NCI-H82 treated with DMSO at 0.1 percent for 48 hours (cell line): ENCODE measurements around the gene VWC2L.

Experiments
- DNase-seq: peaks from one replicate; lab custom pipeline; 2025; ENCODE audit not compliant: unreplicated experiment; lab: John Stamatoyannopoulos, UW

VWC2L gene

DNA sequence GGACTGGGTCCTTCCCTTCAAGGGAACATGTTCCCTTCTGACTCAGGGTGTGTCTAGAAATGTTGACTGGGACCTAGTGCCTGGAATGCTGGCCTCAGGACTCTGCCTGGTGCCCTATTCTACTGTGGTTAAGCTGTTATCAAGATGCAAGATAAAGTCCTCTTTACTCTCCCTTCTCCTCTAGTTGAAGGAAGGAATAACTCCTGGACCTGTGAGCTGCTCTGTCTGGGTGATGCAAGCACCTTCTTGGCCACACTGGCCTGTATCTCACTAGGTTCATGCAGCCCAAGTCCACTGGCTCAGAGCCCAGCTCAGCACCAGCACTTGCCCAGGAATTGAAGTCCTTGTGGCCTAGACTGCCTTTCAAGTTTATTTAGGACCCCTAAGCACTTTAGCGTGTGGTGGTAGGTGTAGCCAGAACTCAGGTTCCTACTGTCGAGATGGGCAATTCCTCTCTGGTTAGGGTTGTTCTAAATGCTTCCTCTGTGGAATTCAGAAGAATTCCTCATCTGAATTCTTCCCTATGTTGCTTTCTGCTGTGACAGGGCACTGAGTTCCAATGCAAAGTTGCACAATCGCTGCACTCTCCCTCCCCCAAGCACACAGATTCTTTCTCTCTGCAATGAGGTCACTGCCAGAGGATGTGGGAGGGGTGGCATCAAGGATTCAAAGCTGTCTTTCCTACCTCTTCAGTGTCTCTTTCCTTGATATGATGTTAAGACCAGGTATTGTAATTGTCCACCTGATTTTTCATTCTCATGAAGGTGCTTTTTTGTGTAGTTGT, 54.7 kb downstream of the VWC2L start:
- DNase-seq, result no peak

DNA sequence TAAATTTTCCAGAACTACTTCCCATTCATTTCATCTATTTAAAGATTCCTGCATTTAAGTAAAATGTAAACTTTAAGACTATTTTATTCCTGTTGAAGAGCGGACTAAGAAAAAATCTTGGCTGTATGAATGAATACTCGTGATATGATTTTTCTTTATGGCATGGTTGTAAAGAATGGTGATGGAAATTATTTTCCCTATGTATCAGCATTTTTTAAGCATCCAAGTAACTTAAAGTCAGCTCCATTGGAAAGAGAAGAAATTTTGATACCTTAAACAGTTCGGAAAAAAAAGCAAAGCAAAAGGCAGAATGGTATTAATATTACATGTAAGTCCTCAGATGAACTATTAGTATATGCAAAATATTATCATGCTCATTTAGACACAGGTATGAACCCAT, 58.9 kb downstream of the VWC2L start:
- DNase-seq, result no peak

GRCh38 chr2:214471382-214471781, 60.5 kb downstream of the VWC2L start:
- DNase-seq, result no peak

DNA sequence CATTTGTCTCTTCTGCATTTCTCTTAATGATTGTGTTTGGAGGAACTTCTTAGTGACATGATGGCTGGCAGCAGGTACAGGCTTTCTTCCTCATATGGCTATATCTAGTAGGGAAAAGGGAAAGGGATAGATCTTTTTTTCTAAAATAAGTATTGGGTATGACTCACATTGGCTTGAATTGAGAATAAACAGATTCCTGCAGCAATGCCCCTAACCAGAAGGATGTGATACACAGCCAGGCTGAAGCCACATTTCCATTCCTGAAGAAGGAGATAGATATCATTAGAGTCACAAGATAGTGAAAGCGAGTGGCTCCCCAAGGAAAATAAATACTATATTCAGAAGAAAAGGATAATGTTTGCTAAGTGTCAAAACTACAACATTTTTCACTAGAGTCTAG, 61.1 kb downstream of the VWC2L start:
- no peak for DNase-seq

GRCh38 chr2:214477305-214477704, 66.5 kb downstream of the VWC2L start:
- no peak for DNase-seq

GRCh38 chr2:214481204-214481603, 70.3 kb downstream of the VWC2L start:
- no peak for DNase-seq

GRCh38 chr2:214482728-214483127, 71.9 kb downstream of the VWC2L start:
- no peak for DNase-seq

GRCh38 chr2:214484239-214484638, 73.4 kb downstream of the VWC2L start:
- DNase-seq, result peak; percentile 54

GRCh38 chr2:214484701-214485100, 73.8 kb downstream of the VWC2L start:
- no peak for DNase-seq

- no peak for DNase-seq
Measured at GRCh38 chr2:214489181-214489580, 78.3 kb downstream of the VWC2L start.

- DNase-seq, result no peak
Measured at GRCh38 chr2:214489702-214490101, 78.8 kb downstream of the VWC2L start.

DNA sequence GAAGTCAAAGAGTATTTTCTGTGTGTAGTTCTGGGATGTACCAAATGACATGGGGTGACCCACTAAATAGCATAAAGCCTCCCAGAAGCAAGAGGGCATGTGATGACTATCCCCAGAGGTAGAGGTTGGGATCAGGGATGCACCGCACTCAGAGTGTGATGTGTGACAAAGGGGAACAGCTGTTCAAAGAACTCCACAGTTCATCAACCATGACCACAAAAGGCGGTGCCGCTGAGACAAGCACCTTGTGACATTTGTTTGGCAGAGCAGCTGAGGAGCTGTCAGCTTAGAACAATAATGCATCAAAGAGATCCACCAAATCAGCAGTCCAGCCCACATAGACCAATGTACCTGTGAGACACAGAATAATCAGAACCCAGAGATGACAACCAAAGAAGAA, 81.3 kb downstream of the VWC2L start:
- no peak for DNase-seq

GRCh38 chr2:214492608-214493007, 81.8 kb downstream of the VWC2L start:
- DNase-seq, result no peak

DNA sequence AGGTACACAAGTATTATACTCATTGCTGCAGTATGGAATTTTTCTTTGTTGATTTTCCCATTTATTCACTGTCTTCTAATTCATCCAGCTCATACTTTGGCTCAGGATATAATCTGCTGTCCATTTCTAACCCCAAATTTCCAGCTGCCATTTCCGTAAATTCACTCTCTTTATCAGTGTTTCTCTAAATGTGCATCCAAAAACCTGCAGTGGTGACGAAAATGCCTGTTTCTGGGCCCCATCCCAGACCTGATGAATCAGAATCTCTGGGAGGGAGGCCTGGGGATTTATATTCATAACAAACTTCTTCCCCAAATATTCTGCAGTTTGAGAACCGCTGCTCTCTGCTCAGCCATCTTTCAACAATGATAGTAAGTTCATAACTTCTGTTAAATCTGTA, 86.6 kb downstream of the VWC2L start:
- DNase-seq, result no peak

DNA sequence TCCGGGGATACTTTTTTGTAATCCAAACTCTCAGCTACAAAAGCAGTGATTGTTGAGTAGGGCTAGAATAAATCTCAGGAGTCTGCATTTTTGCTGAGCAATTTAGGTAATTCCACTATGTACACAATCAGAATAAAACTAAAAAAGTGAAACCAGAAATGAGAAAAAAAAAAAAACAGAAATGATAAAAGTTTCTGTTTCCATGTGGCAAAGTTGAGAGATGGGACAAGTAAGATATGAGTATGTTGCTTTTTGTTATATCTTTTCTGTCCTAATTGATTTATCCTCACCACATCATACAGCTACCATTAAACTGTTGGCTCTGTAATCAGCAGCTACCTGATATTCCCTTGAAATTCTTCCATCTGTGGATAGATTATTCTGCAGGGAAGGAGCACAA, 92.7 kb downstream of the VWC2L start:
- DNase-seq, result no peak

DNA sequence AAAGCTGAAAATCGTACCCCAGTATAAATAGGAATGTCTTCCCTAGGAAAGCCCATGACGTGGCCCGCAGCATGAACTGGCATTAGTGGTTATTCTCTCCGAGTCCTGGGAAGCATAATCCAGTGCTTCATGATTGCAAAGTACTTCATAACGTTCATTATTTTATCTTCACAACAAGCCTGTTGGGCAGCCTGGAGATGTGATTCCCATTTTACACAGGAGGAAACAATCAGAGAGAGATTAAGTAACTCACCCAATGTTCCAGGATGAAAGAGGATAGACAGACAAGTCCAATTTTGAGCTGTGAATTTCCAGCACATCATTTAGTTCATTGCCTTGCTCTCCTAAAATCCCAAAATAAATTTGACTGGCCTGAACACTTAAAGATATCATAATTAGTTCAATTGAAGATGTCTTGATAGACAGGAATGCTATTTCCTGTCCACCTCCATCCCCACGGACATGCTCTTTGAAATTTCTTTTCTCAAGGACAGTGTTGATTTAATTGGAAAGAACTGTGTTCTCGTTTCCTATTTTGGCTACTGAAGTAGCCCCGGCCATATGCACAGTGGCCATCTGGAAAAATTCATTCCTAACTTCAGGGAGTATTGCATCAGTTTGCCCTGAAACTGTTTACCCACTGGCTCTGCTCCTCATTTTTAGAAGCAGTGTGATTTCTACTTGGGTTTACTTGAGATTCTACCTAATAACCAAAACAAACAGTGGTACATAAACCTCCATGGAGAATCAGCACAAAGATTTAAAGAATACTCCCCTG, 93.9 kb downstream of the VWC2L start:
- no peak for DNase-seq

GRCh38 chr2:214507032-214507431, 96.2 kb downstream of the VWC2L start:
- no peak for DNase-seq

- no peak for DNase-seq
Measured at GRCh38 chr2:214514704-214515103, 103.8 kb downstream of the VWC2L start.

DNA sequence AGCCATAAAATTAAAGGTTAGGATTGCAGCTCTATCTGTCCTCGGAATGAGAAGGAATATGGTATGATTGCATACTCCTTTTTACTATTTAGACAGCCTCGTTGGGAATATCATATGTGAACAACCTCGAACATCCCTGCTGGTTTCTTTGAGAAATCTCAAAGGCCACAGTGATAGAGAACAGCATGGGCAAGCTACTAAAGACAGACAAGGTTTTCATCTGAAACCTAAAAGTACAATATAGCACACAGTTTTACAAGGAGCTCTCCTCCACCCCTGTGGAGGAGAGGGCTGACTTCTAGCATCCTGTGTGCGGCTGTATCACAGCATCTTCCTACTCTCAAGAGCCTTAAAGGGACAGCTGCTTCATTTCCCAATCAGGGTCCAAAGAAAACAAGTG, 104.3 kb downstream of the VWC2L start:
- DNase-seq, result no peak

DNA sequence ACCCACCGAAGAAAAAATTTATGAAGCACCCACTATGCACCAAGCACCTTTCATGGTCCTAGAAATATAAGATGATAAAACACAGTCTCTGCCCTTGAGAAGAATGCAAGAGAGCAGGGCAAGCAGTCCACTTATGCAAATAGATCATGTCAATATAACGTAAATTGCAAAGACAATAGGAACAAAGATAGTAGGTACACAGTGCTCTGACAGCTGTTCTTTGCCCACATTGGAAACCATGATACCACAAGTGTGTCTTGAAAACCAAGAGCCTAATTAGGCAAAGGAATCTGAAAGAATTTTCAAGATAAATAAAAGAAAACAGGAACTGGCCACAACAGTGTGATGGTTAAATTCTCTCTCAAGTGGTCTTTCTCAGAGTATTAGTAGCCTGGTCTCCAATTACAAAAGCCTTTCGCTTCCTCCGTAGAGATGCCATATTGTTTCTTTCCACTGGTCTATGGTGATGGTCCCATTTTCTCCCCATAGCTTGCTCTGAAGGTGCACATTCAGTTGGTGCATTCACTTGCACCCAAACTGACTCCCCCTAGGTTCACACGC, 108.5 kb downstream of the VWC2L start:
- no peak for DNase-seq

DNA sequence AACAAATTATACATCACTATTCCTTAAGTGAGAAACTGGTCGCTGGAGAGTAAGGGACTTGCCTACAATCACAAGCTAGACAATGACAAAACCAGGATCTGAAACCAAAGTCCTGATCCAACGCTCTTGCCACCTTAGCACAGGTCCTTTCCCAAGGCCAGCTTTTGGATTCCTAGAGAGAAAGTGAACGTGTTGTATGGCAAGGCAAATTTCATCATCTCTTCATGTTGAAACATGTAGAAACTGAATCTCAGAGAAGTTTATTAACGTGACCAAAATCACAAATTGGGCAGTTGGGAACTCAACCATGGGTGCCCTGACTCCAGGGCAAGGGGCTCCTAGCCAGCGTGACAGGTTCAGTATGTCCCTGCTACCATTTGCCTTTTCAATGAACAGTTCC, 118.2 kb downstream of the VWC2L start:
- no peak for DNase-seq

DNA sequence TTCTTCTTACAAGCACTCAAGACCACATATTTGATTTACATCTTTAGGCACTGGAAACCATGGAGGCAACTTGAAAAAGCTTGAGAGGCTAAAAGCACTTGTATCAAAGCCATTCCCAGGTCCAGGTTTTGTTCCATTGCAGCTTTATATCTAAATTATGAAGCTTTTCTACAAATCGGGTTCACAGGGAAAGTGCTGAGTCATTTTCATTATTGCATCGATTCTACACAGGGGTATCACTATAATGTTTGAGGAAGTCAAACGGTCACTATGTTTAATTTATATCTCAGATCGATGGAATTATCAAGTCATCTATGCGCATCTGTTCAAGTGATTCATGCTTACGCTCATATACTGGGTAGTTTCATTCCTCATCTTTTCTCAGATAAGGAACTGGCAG, 118.7 kb downstream of the VWC2L start:
- DNase-seq, result no peak
